HG03521 (cell line): ENCODE results near the gene MAPKAP1.

Source experiments
- ATAC-seq: cut with Tn5 transposase; IDR thresholded peaks from one replicate; pipeline ENCODE4 v1.9.1; 2021; ENCODE audit warnings: mild to moderate bottlenecking, moderate library complexity; ENCODE audit not compliant: unreplicated experiment

MAPKAP1 gene

GRCh38 chr9:125706651-125707471, at the start of gene MAPKAP1:
Gene MAPKAP1 (minus strand): TSS chr9:125707208. CDS start chr9:125672574, 34,634 bp downstream.
- ATAC-seq = peak; percentile 93

GRCh38 chr9:125756518-125756917, 49.5 kb upstream of the MAPKAP1 start:
- ATAC-seq = no peak

GRCh38 chr9:125755340-125755739, 48.3 kb upstream of the MAPKAP1 start:
- no peak for ATAC-seq

- no peak for ATAC-seq
These were observed 47.1 kb upstream of the MAPKAP1 start for GRCh38 chr9:125754096-125754495.

- no peak for ATAC-seq
These were observed 45.1 kb upstream of the MAPKAP1 start for GRCh38 chr9:125752070-125752628.

GRCh38 chr9:125750627-125751011, 43.6 kb upstream of the MAPKAP1 start:
- ATAC-seq = no peak

- no peak for ATAC-seq
These were observed 43.1 kb upstream of the MAPKAP1 start for GRCh38 chr9:125749951-125750626.

GRCh38 chr9:125749287-125749935, 42.4 kb upstream of the MAPKAP1 start:
- no peak for ATAC-seq

- no peak for ATAC-seq
These were observed 41.6 kb upstream of the MAPKAP1 start for GRCh38 chr9:125748446-125749099.

GRCh38 chr9:125747765-125748445, 40.9 kb upstream of the MAPKAP1 start:
- ATAC-seq = no peak

GRCh38 chr9:125747053-125747764, 40.2 kb upstream of the MAPKAP1 start, which contains the start of gene PBX3:
Gene PBX3 (plus strand): TSS chr9:125747373.
- peak; percentile 23 for ATAC-seq

GRCh38 chr9:125746774-125747052, 39.7 kb upstream of the MAPKAP1 start:
- no peak for ATAC-seq

GRCh38 chr9:125746017-125746773, 39.2 kb upstream of the MAPKAP1 start:
- ATAC-seq = peak; percentile 61

GRCh38 chr9:125745682-125746016, 38.6 kb upstream of the MAPKAP1 start:
- ATAC-seq = no peak

GRCh38 chr9:125745018-125745417, 38.0 kb upstream of the MAPKAP1 start:
- ATAC-seq = no peak

- no peak for ATAC-seq
These were observed 37.6 kb upstream of the MAPKAP1 start for GRCh38 chr9:125744616-125745015.

- ATAC-seq = no peak
These were observed 36.8 kb upstream of the MAPKAP1 start for GRCh38 chr9:125743682-125744428.

- no peak for ATAC-seq
These were observed 35.6 kb upstream of the MAPKAP1 start for GRCh38 chr9:125742657-125743056.

GRCh38 chr9:125739436-125739835, 32.4 kb upstream of the MAPKAP1 start:
- ATAC-seq = no peak
